ENCODE results near the gene SEBOX. TPM values are rescaled to one million over a fixed set of nuclear protein-coding genes. Genes with fewer than 3 reads are reported as not detected.

SEBOX gene
- total RNA-seq, 1 donor from 2014 or later: not detected

GRCh38 chr17:28325211-28325610 lies 39.8 kb downstream of the SEBOX start:
- no peaks in the 10 kb centered on the region for H3K27me3 Mint-ChIP-seq (ENCODE audit: low read depth)
- peaks cover 18% of the 10 kb centered on the region for H3K4me1 Mint-ChIP-seq (ENCODE audit: low read depth)
- no peaks in the 10 kb centered on the region for H3K9me3 Mint-ChIP-seq (ENCODE audit: low read depth)
- TF ChIP-seq, protein P1, sequence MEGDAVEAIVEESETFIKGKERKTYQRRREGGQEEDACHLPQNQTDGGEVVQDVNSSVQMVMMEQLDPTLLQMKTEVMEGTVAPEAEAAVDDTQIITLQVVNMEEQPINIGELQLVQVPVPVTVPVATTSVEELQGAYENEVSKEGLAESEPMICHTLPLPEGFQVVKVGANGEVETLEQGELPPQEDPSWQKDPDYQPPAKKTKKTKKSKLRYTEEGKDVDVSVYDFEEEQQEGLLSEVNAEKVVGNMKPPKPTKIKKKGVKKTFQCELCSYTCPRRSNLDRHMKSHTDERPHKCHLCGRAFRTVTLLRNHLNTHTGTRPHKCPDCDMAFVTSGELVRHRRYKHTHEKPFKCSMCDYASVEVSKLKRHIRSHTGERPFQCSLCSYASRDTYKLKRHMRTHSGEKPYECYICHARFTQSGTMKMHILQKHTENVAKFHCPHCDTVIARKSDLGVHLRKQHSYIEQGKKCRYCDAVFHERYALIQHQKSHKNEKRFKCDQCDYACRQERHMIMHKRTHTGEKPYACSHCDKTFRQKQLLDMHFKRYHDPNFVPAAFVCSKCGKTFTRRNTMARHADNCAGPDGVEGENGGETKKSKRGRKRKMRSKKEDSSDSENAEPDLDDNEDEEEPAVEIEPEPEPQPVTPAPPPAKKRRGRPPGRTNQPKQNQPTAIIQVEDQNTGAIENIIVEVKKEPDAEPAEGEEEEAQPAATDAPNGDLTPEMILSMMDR (IDR thresholded peaks at IDR 0.05): no peak
- no peak overlapping the region for H3K4me3 Mint-ChIP-seq (ENCODE audit: unreplicated experiment)
- DNase-seq (ENCODE audit: low spot score): no peak
- peaks cover 5% of the 10 kb centered on the region for H3K36me3 Mint-ChIP-seq (ENCODE audit: low read depth)
- H3K27ac Mint-ChIP-seq (ENCODE audit: unreplicated experiment): no peak overlapping the region

DNA sequence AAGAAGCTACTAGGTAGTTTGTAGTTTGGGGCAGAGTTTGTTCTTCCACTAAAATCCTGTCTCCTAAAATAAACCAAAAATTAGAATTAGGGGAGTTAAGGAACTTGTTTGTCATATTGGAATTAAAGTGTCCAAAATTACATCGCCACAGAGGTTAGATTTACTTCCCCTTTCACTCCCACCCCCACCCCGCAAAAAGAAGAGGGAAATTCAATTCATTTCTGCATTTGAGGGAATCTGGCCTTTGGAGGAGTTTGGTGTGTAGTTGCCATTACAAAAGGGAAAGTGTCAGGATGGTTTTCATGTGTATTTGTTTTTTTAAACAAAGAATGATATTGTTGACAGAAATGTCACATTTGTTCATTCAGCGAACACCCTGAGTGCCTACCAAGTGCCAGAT lies 40.2 kb downstream of the SEBOX start:
- DNase-seq (ENCODE audit: low spot score): no peak
- Mint-ChIP-seq H3K4me3 (ENCODE audit: unreplicated experiment) (no peak overlapping the region), H3K36me3 (ENCODE audit: low read depth) (peaks cover 5% of the 10 kb centered on the region), H3K9me3 (ENCODE audit: low read depth) (no peaks in the 10 kb centered on the region), H3K27me3 (ENCODE audit: low read depth) (no peaks in the 10 kb centered on the region), H3K4me1 (ENCODE audit: low read depth) (peaks cover 22% of the 10 kb centered on the region), H3K27ac (ENCODE audit: unreplicated experiment) (no peak overlapping the region)
- TF ChIP-seq, protein P1 (IDR thresholded peaks at IDR 0.05): no peak

DNA sequence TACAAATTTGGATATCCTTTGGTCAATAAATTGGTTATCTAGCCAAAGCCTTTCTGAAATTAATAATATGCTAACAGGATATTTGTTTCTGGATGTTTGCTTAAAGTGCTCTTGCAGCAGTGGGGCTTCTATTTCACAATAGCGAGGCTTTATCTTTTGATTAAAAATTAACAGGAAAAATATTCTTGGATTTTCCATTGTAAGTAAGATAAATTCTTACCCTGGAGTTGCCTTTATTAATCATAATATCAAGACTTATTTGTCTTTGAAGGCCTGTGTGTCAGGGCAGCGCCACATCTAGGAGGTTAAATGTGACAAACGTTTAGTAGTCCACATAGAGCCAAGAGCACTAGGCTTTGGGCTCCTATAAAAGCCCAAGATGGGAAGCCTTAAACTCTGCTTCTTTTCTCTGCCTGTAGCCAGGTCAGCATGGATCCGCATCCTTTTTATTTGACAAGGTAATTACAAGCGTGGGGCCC lies 40.7 kb downstream of the SEBOX start:
- H3K27ac Mint-ChIP-seq (ENCODE audit: unreplicated experiment): no peak overlapping the region
- TF ChIP-seq, protein P1 (IDR thresholded peaks at IDR 0.05): no peak
- DNase-seq (ENCODE audit: low spot score): no peak
- H3K27me3 Mint-ChIP-seq (ENCODE audit: low read depth): no peaks in the 10 kb centered on the region
- no peak overlapping the region for H3K4me3 Mint-ChIP-seq (ENCODE audit: unreplicated experiment)
- H3K4me1 Mint-ChIP-seq (ENCODE audit: low read depth): peaks cover 27% of the 10 kb centered on the region
- H3K36me3 Mint-ChIP-seq (ENCODE audit: low read depth): peaks cover 5% of the 10 kb centered on the region
- H3K9me3 Mint-ChIP-seq (ENCODE audit: low read depth): no peaks in the 10 kb centered on the region

DNA sequence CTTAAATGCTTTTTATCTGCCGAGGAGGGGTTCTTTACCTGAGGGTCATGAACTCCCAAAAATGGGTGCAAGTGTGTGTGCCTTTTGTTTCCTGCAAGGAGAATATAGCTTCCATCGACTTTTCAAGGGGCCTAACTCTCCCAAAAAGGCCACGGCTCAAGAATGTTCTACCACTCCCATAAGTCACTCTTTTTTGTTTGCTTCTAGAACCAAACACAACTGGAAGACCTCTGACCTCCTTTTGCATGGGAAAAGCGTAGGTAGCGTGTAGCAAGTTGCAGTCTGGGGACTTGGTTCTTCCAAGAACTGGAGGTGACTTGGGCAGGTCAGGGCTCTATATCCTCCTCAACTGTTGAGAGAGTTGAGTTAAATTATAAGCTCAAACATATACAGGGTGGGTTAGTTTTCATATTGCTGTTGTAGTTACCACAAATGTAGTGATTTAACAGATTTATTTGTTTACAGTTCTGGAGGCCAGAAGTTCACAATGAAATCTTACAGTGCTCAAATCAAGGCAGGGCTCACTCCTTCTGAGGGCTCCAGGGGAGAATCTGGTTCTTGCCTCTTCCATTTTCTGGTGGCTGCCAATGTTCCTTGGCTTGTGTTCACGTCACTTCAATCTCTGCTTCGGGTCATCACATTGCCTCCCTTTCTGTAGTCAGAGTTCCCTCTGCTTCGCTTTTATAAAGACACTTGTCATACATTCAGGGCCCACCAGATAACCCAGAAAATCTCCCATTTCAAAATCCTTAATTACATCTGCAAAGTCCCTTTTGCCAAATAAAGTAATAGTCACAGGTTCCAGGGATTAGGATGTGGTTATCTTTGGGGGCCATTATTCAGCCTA lies 44.6 kb downstream of the SEBOX start:
- Mint-ChIP-seq H3K4me3 (ENCODE audit: unreplicated experiment) (peak overlapping the region; percentile 92), H3K27me3 (ENCODE audit: low read depth) (no peaks in the 10 kb centered on the region), H3K9me3 (ENCODE audit: low read depth) (no peaks in the 10 kb centered on the region), H3K27ac (ENCODE audit: unreplicated experiment) (peak overlapping the region; percentile 13), H3K4me1 (ENCODE audit: low read depth) (peaks cover 25% of the 10 kb centered on the region), H3K36me3 (ENCODE audit: low read depth) (no peaks in the 10 kb centered on the region)
- no peak for DNase-seq (ENCODE audit: low spot score)
- TF ChIP-seq, protein P1 (IDR thresholded peaks at IDR 0.05): no peak

DNA sequence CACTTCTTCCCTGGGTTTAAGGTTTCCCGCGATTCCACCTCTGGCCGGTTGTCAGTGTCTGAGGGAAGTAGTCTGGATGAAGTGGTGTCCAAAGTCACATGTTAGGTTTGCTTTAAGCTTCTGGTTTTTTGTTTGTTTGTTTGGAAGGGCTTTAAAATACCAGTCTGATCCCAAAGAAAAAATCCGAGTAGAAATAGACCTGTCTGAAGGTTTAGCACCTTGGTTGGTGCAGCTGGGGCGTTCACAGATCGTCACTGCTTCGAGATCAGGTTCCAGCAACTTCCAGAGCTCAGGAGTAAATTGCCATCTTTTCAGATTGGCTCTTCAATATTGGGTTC lies 45.4 kb downstream of the SEBOX start:
- Mint-ChIP-seq H3K4me1 (ENCODE audit: low read depth) (peaks cover 25% of the 10 kb centered on the region), H3K36me3 (ENCODE audit: low read depth) (no peaks in the 10 kb centered on the region), H3K27ac (ENCODE audit: unreplicated experiment) (peak overlapping the region; percentile 87), H3K27me3 (ENCODE audit: low read depth) (no peaks in the 10 kb centered on the region), H3K9me3 (ENCODE audit: low read depth) (no peaks in the 10 kb centered on the region), H3K4me3 (ENCODE audit: unreplicated experiment) (peak overlapping the region; percentile 92)
- TF ChIP-seq, protein P1 (IDR thresholded peaks at IDR 0.05): no peak
- no peak for DNase-seq (ENCODE audit: low spot score)

All from chondrocyte (in vitro differentiated cells).